Activated CD4-positive, alpha-beta T cell treated with anti-CD3 and anti-CD28 coated beads for 1 hour (primary cell): Measurements from ENCODE around the gene OMP.
"Not testable (repeated sequence)": the region's sequence is repeated elsewhere in the genome, so short reads cannot be mapped to it uniquely, and the experiment has no call there.

ENCODE experiments used
- DNase-seq: peaks from one replicate; pipeline ENCODE4 v3.0.0-alpha.2; 2020

OMP gene

GRCh38 chr11:77102246-77103210 is at the start of gene OMP:
Gene OMP (plus strand): TSS chr11:77102840. CDS start chr11:77102840, 0 bp downstream.
- no peak for DNase-seq

GRCh38 chr11:77053217-77054015 is 49.2 kb upstream of the OMP start:
- no peak for DNase-seq

- DNase-seq, result no peak
Observed at GRCh38 chr11:77054084-77054483, 48.6 kb upstream of the OMP start.

- DNase-seq, result no peak
Observed at GRCh38 chr11:77055101-77055561, 47.5 kb upstream of the OMP start.

GRCh38 chr11:77055913-77056312 is 46.7 kb upstream of the OMP start:
- DNase-seq, result no peak

- no peak for DNase-seq
Observed at GRCh38 chr11:77056814-77057402, 45.7 kb upstream of the OMP start.

- no peak for DNase-seq
Observed at GRCh38 chr11:77057938-77058474, 44.6 kb upstream of the OMP start.

- no peak for DNase-seq
Observed at GRCh38 chr11:77058900-77059299, 43.7 kb upstream of the OMP start.

GRCh38 chr11:77059806-77060205 is 42.8 kb upstream of the OMP start:
- DNase-seq, result no peak

GRCh38 chr11:77060234-77060633 is 42.4 kb upstream of the OMP start:
- no peak for DNase-seq

- DNase-seq, result not testable (repeated sequence)
Observed at GRCh38 chr11:77061258-77061657, 41.4 kb upstream of the OMP start.

GRCh38 chr11:77062924-77063323 is 39.7 kb upstream of the OMP start:
- no peak for DNase-seq

- no peak for DNase-seq
Observed at GRCh38 chr11:77063407-77063806, 39.2 kb upstream of the OMP start.

GRCh38 chr11:77063861-77064260 is 38.8 kb upstream of the OMP start:
- DNase-seq, result no peak

GRCh38 chr11:77064648-77065217 is 37.9 kb upstream of the OMP start:
- no peak for DNase-seq

- DNase-seq, result no peak
Observed at GRCh38 chr11:77065878-77066228, 36.8 kb upstream of the OMP start.

- peak; percentile 83 for DNase-seq
Observed at GRCh38 chr11:77066229-77067042, 36.2 kb upstream of the OMP start, which contains the start of gene CAPN5. Gene CAPN5 (plus strand): TSS chr11:77066971. CDS start chr11:77084887, 17,916 bp downstream.

- no peak for DNase-seq
Observed at GRCh38 chr11:77067861-77068443, 34.7 kb upstream of the OMP start.

GRCh38 chr11:77068457-77069335 is 33.9 kb upstream of the OMP start:
- no peak for DNase-seq

GRCh38 chr11:77069336-77069968 is 33.2 kb upstream of the OMP start:
- no peak for DNase-seq
